ENCODE results near the gene NUP85. TPM values are rescaled to one million over a fixed set of nuclear protein-coding genes. Genes with fewer than 3 reads are reported as not detected.
"Not testable (repeated sequence)": the region's sequence is repeated elsewhere in the genome, so short reads cannot be mapped to it uniquely, and the experiment has no call there.

Gene NUP85
- total RNA-seq, 2 donors from 2014 or later = 28.6 to 37.9 TPM

- intact Hi-C loops (cut with DNase I) = no loop called here
- ATAC-seq (no peak), DNase-seq (no peak)
Measured at GRCh38 chr17:75238020-75238580, 32.6 kb downstream of the NUP85 start.

- DNase-seq (peak; percentile 61), ATAC-seq (peak; percentile 58 to 74)
- intact Hi-C loops (cut with DNase I) = no loop called here
Measured at GRCh38 chr17:75238684-75239191, 33.3 kb downstream of the NUP85 start.

- no peak for ATAC-seq
- no peak for DNase-seq
Measured at GRCh38 chr17:75239214-75239613, 33.7 kb downstream of the NUP85 start.

GRCh38 chr17:75239778-75240393 is 34.4 kb downstream of the NUP85 start:
- ATAC-seq (no peak), DNase-seq (no peak)
- intact Hi-C loops (cut with DNase I) = no loop called here

More at GRCh38 chr17:75239214-75239613, 33.7 kb downstream of the NUP85 start:
- intact Hi-C loops (cut with DNase I) = no loop called here

- ATAC-seq (no peak), DNase-seq (no peak)
- intact Hi-C loops (cut with DNase I) = no loop called here
Measured at GRCh38 chr17:75240394-75241142, 35.1 kb downstream of the NUP85 start.

- ATAC-seq (no peak), DNase-seq (no peak)
- intact Hi-C loops (cut with DNase I) = no loop called here
Measured at GRCh38 chr17:75241143-75241430, 35.6 kb downstream of the NUP85 start.

GRCh38 chr17:75241502-75241901 is 36.0 kb downstream of the NUP85 start:
- no peak for ATAC-seq
- intact Hi-C loops (cut with DNase I) = no loop called here
- DNase-seq = no peak

GRCh38 chr17:75241996-75242460 is 36.5 kb downstream of the NUP85 start:
- ATAC-seq = no peak
- intact Hi-C loops (cut with DNase I) = no loop called here
- no peak for DNase-seq

- intact Hi-C loops (cut with DNase I) = no loop called here
- no peak for ATAC-seq
- no peak for DNase-seq
Measured at GRCh38 chr17:75242461-75243042, 37.1 kb downstream of the NUP85 start.

GRCh38 chr17:75244133-75244866 is 38.8 kb downstream of the NUP85 start:
- DNase-seq (no peak), ATAC-seq (no peak)
- intact Hi-C loops (cut with DNase I) = no loop called here

- no peak for ATAC-seq
- intact Hi-C loops (cut with DNase I) = no loop called here
Measured at GRCh38 chr17:75245011-75245410, 39.5 kb downstream of the NUP85 start.

GRCh38 chr17:75246404-75246803 is 40.9 kb downstream of the NUP85 start:
- intact Hi-C loops (cut with DNase I) = no loop called here
- DNase-seq (no peak), ATAC-seq (no peak)

More at GRCh38 chr17:75245011-75245410, 39.5 kb downstream of the NUP85 start:
- DNase-seq = no peak

- intact Hi-C loops (cut with DNase I) = no loop called here
- no peak for ATAC-seq
- no peak for DNase-seq
Measured at GRCh38 chr17:75249564-75249963, 44.1 kb downstream of the NUP85 start.

GRCh38 chr17:75250009-75250471 is 44.6 kb downstream of the NUP85 start:
- DNase-seq (no peak), ATAC-seq (peak; percentile 43 to 58)

GRCh38 chr17:75252039-75252816 is 46.7 kb downstream of the NUP85 start:
- DNase-seq (no peak), ATAC-seq (no peak)
- intact Hi-C loops (cut with DNase I) = no loop called here

More at GRCh38 chr17:75250009-75250471, 44.6 kb downstream of the NUP85 start:
- intact Hi-C loops (cut with DNase I) = no loop called here

GRCh38 chr17:75255954-75256698 is 50.6 kb downstream of the NUP85 start:
- DNase-seq; intact Hi-C loops (cut with DNase I); ATAC-seq: not testable (repeated sequence)

- intact Hi-C loops (cut with DNase I); DNase-seq; ATAC-seq: not testable (repeated sequence)
Measured at GRCh38 chr17:75257228-75257627, 51.7 kb downstream of the NUP85 start.
